LNCAP (cell line): ENCODE results near the gene PML.
A peak's percentile ranks its signal among the peaks of the same experiment; 100 is the strongest.

ENCODE experiments used
- TF ChIP-seq, protein P1 (sequence below): fragments of 450-650 bp; IDR thresholded peaks from 2 replicates; pipeline ENCODE4 v1.5.1; 2017; ENCODE audit warnings: mild to moderate bottlenecking

The PML gene

DNA sequence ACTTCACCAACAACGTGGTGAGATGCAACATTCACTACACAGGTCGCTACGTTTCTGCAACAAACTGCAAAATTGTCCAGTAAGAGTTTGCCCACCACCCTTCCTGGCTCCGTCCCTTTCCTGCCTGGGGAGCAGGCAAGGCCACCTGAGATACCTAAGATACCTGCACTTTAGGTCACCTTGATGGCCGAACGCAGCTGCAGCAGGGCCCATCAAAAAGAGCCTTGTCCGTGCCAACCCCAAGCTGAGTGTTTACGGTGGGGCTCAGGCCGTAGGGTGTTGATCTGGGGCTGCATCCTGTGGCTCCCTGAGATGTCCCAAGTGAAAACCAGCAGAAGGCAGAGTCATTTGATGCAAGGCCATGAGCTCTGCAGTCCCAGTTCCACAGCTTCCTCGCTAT is 45.0 kb upstream of the PML start:
- TF ChIP-seq, protein P1, sequence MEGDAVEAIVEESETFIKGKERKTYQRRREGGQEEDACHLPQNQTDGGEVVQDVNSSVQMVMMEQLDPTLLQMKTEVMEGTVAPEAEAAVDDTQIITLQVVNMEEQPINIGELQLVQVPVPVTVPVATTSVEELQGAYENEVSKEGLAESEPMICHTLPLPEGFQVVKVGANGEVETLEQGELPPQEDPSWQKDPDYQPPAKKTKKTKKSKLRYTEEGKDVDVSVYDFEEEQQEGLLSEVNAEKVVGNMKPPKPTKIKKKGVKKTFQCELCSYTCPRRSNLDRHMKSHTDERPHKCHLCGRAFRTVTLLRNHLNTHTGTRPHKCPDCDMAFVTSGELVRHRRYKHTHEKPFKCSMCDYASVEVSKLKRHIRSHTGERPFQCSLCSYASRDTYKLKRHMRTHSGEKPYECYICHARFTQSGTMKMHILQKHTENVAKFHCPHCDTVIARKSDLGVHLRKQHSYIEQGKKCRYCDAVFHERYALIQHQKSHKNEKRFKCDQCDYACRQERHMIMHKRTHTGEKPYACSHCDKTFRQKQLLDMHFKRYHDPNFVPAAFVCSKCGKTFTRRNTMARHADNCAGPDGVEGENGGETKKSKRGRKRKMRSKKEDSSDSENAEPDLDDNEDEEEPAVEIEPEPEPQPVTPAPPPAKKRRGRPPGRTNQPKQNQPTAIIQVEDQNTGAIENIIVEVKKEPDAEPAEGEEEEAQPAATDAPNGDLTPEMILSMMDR: no peak

DNA sequence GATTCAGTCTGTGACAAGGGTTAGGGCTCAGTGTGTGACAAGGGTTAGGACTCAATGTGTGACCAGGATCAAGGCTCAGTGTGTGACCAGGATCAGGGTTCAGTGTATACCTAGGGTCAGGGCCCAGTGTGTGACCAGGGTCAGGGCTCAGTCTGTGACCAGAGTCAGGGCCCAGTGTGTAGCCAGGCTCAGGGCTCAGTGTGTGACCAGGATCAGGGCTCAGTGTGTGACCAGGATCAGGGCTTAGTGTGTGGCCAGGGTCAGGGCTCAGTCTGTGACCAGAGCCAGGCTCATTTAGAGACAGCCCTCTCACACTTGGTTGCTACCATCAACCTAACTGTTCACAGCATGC is 44.1 kb upstream of the PML start:
- TF ChIP-seq, protein P1: no peak

- TF ChIP-seq, protein P1: peak; percentile 23
Measured at GRCh38 chr15:73950831-73951561, 43.5 kb upstream of the PML start.

DNA sequence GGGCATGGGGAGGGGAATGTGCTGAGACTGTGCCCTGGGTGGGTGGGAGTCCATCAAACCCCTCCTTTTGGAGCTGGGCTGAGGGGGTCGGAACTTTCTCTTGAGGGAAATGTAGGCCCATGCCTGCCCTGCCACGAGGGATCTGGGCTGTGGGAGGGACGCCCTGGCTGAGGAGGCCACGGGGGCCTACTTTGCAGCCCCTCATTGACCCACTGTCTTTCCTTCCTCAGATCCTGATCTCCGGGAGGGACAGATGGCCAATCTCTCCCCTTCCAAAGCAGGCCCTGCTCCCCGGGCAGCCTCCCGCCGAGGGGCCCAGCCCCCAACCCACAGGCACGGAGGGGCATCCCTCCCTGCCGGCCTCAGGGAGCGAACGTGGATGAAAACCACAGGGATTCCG is 42.9 kb upstream of the PML start:
- TF ChIP-seq, protein P1: no peak

DNA sequence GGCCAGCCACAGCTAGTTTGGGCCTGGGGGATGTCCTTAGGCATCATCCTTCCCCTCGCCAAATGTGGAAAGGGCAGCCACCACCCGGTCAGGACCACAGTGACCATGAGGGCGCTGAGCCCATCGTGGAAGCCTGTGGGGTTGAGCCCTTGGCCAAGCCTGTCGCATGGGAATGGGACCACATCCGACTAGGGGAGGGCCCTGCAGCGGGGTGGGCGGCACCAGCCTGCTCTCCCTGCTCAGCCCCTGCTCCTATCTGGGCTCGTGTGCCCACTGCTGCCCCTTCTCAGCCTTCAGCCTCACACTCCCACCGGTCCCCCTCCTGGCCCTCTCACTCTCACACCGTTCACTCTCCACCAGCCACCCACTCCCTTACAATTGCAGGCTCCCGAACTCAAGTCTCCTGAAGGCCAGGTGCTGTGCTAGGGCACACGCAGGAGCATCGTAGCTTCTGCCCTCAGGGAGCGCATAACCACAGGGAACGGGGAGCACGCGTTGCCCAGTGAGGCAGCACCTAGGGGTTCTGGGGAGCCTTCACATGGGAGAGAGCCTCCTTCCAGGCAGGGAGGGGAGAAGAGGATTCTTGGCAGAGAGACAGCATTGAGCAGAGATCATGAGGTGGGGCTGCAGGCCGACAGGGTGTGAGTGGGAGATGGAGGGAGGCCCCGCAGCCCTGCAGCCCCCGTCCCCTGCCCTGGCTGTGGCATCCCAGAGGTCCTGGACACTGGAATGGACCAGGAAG is 42.2 kb upstream of the PML start:
- TF ChIP-seq, protein P1: no peak

DNA sequence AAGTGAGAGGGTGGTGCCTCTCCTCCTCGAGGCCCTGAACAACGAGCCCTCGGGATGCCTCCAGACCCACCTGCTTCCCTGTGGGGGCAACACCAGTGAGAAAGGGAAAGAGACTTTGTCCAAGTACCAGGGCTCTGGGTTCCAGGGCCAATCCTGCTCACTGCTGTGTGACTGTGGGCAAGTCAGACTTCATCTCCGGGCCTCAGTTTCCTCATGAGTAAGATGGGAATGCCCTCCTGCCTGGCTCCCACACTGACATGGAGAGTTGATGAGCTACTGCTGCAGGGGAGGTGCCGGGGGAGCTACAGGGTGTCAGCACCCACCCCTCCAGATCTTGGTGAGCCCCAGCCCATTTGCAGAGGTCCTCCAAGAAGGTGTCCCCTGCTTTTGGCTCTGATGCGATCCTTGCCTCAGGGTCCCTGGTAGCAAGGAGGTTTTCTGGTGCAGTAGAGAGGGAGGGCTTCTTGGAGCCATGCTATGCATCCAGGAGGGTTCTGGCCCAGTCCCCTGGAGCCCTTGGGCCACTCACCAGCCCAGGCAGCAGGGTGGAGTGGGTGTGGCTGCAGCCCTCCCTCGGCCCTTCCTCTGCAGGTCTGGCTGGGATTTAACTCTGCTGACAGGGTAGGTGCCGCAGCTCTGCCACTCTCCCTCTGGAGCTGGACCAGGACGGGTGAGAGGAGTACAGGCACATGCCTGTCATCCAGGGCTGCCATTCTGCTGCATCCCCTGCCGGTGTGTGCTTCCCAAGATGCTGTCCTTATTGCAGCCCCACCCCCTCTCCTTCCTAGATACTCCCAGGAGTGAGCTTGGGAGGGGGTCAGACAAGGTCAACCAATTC is 41.4 kb upstream of the PML start:
- TF ChIP-seq, protein P1: no peak

DNA sequence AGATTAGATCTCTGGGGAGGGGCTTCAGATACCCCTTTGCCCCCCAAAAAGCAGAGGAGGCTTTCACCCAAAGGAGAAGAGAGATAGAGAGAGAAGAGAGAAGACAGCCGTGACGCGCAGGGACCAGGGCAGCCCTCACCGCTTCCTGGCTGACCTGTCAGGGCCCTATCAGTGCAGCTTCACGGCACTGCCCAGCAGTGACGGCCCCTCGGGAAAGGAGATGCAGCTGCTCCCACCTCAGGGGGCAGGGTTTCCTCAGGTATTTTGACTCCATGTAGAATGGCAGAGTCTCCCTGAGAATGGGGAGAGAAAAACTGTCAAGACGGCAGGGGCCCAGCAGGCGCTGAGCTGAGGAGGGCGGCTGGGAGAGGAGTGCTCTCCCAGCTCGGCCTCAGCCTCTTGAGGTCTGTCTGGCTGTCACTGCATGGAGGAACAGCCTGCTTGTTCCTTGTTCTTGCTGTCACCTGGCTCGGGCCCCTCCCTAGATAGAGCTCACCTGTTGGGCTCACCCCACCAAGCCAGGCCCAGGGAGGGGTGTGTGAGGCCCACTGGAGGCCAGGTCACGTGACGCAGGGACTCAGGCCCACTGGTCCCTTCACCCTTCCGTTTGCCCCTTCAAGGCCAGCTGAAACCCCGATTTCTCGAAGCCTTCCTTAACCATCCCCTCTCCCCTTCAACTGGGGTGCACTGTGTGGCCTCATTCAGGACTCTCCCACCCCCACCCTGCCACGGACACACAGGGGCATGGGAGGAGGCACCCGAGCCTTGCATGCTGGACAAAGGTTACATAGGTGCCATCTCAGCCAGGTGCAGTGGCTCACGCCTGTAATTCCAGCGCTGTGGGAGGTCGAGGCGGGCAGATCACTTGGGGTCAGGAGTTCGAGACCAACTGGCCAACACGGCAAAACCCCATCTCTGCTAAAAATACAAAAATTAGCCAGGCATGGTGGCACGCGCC is 40.0 kb upstream of the PML start:
- TF ChIP-seq, protein P1: no peak
